CD8-positive, alpha-beta memory T cell (primary cell): ENCODE data around the gene VTI1A. TPM values are rescaled to one million over a fixed set of nuclear protein-coding genes. Genes with fewer than 3 reads are reported as not detected.
A peak's percentile ranks its signal among the peaks of the same experiment; 100 is the strongest.

Experiments used
- CTCF ChIA-PET: fragments of 350-600 bp; sonication (Branson Sonifier 250); formaldehyde crosslinking; loops from one replicate; lab custom pipeline; 2021; ENCODE audit warnings: antibody characterized with exemption; lab: Charles Lee
- POLR2A ChIA-PET: fragments of 350-600 bp; sonication (Branson Sonifier 250); formaldehyde crosslinking; loops from one replicate; lab custom pipeline; 2021; ENCODE audit warnings: antibody characterized with exemption; lab: Charles Lee
- DNase-seq, 5 donors: peaks; one replicate each; pipeline versions ENCODE4 v3.0.0 to v3.0.0-alpha.2; 2020 to 2022; ENCODE audit warnings: mixed read lengths in 1 of 5
- H3K27ac ChIP-seq: one replicate; pipeline ENCODE4 v1.7.0; 2013; ENCODE audit warnings: low read depth, mild to moderate bottlenecking, low read length, moderate library complexity
- H3K27me3 ChIP-seq: 2 replicates; pipeline ENCODE4 v1.7.0; 2013; ENCODE audit warnings: low read length, mild to moderate bottlenecking; ENCODE audit not compliant: insufficient read depth, poor library complexity, severe bottlenecking
- H3K36me3 ChIP-seq: 2 replicates; pipeline ENCODE4 v1.7.0; 2013; ENCODE audit warnings: mild to moderate bottlenecking, low read length, moderate library complexity; ENCODE audit not compliant: insufficient read depth
- H3K4me1 ChIP-seq: 2 replicates; pipeline ENCODE4 v1.7.0; 2013; ENCODE audit warnings: mild to moderate bottlenecking, low read length, moderate library complexity; ENCODE audit not compliant: insufficient read depth
- H3K4me3 ChIP-seq: 2 replicates; pipeline ENCODE4 v1.7.0; 2013; ENCODE audit warnings: mild to moderate bottlenecking, low read length
- H3K9me3 ChIP-seq: 2 replicates; pipeline ENCODE4 v1.7.0; 2013; ENCODE audit warnings: mild to moderate bottlenecking, low read length
- H3K27ac Mint-ChIP-seq, 8 donors: one replicate each; pipeline ENCODE4 v1.8.0; 2020 to 2021; ENCODE audit warnings: mixed read lengths in 8 of 8, mild to moderate bottlenecking in 6 of 8, inconsistent platforms in 3 of 8, moderate library complexity in 3 of 8
- H3K27me3 Mint-ChIP-seq, 2 donors: one replicate each; pipeline ENCODE4 v1.8.0; 2020 to 2021; ENCODE audit warnings: mixed read lengths in 2 of 2, mild to moderate bottlenecking in 1 of 2, moderate library complexity in 1 of 2
- H3K36me3 Mint-ChIP-seq, 3 donors: one replicate each; pipeline ENCODE4 v1.8.0; 2020 to 2021; ENCODE audit warnings: mixed read lengths in 3 of 3, inconsistent platforms in 1 of 3, mild to moderate bottlenecking in 1 of 3
- H3K4me1 Mint-ChIP-seq, 3 donors: one replicate each; pipeline ENCODE4 v1.8.0; 2020 to 2021; ENCODE audit warnings: mixed read lengths in 3 of 3, inconsistent platforms in 1 of 3, mild to moderate bottlenecking in 1 of 3
- H3K4me3 Mint-ChIP-seq, 7 donors: one replicate each; pipeline ENCODE4 v1.8.0; 2020 to 2021; ENCODE audit warnings: mixed read lengths in 7 of 7, mild to moderate bottlenecking in 6 of 7, moderate library complexity in 4 of 7, inconsistent platforms in 2 of 7
- H3K9me3 Mint-ChIP-seq, 5 donors: one replicate each; pipeline ENCODE4 v1.8.0; 2020 to 2022; ENCODE audit warnings: mixed read lengths in 5 of 5, mild to moderate bottlenecking in 3 of 5, moderate library complexity in 2 of 5, inconsistent platforms in 1 of 5
- polyA plus RNA-seq: library from polyadenylated mRNA; unstranded; fragments of 300-500 nt; fragmentation: Illumina TruSeq; gene quantifications from one replicate; pipeline ENCODE4 v1.2.3, GENCODE V29; 2021
- total RNA-seq, 2 experiments: library from RNA; stranded (reverse); gene quantifications; one replicate each; pipeline ENCODE4 v1.2.3, GENCODE V29; 2021

The VTI1A gene
- total and polyA plus RNA-seq, 3 experiments from 2014 or later: 28.1 to 40.1 (median 38.2) TPM

- H3K27me3 Mint-ChIP-seq: peaks cover 0 to 1% of the 10 kb centered on the region in 2 donors
- no peaks in the 10 kb centered on the region for H3K36me3 ChIP-seq
- ChIA-PET POLR2A (no interaction called here), CTCF (no interaction called here)
- no peak overlapping the region for H3K4me3 Mint-ChIP-seq
- peaks cover 0 to 3% (median 0%) of the 10 kb centered on the region in 3 donors for H3K4me1 Mint-ChIP-seq
- H3K4me1 ChIP-seq: no peaks in the 10 kb centered on the region
- no peaks in the 10 kb centered on the region for H3K27me3 ChIP-seq
- DNase-seq: no peak
- H3K36me3 Mint-ChIP-seq: peaks cover 12 to 52% (median 26%) of the 10 kb centered on the region in 3 donors
- no peak overlapping the region for H3K4me3 ChIP-seq
- H3K9me3 Mint-ChIP-seq: no peaks in the 10 kb centered on the region
- no peak overlapping the region for H3K27ac ChIP-seq
- H3K27ac Mint-ChIP-seq: peak overlapping the region in 3 of 8 donors; percentile 17 to 42 (median 42)
- H3K9me3 ChIP-seq: no peaks in the 10 kb centered on the region
These were observed 367.0 kb downstream of the VTI1A start for GRCh38 chr10:112813866-112814591.

GRCh38 chr10:112815269-112816032 lies 368.4 kb downstream of the VTI1A start:
- Histone ChIP-seq H3K27me3 (no peaks in the 10 kb centered on the region), H3K4me1 (no peaks in the 10 kb centered on the region), H3K36me3 (no peaks in the 10 kb centered on the region), H3K4me3 (no peak overlapping the region), H3K27ac (no peak overlapping the region), H3K9me3 (no peaks in the 10 kb centered on the region)
- Mint-ChIP-seq H3K4me1 (peaks cover 0 to 3% (median 0%) of the 10 kb centered on the region in 3 donors), H3K27me3 (peaks cover 0 to 1% of the 10 kb centered on the region in 2 donors), H3K27ac (peak overlapping the region in 3 of 8 donors; percentile 3 to 34 (median 26)), H3K4me3 (no peak overlapping the region), H3K9me3 (no peaks in the 10 kb centered on the region), H3K36me3 (peaks cover 9 to 45% (median 26%) of the 10 kb centered on the region in 3 donors)
- POLR2A ChIA-PET: no interaction called here
- DNase-seq: no peak
- CTCF ChIA-PET: no interaction called here

GRCh38 chr10:112816033-112816430 lies 369.0 kb downstream of the VTI1A start:
- DNase-seq: no peak
- H3K27me3 Mint-ChIP-seq: peaks cover 0 to 1% of the 10 kb centered on the region in 2 donors
- H3K27ac ChIP-seq: no peak overlapping the region
- no peaks in the 10 kb centered on the region for H3K27me3 ChIP-seq
- POLR2A ChIA-PET: no interaction called here
- no peaks in the 10 kb centered on the region for H3K36me3 ChIP-seq
- H3K27ac Mint-ChIP-seq: no peak overlapping the region
- peaks cover 9 to 45% (median 26%) of the 10 kb centered on the region in 3 donors for H3K36me3 Mint-ChIP-seq
- no peaks in the 10 kb centered on the region for H3K9me3 ChIP-seq
- H3K4me1 Mint-ChIP-seq: peaks cover 0 to 3% (median 0%) of the 10 kb centered on the region in 3 donors
- H3K4me1 ChIP-seq: no peaks in the 10 kb centered on the region
- no peaks in the 10 kb centered on the region for H3K9me3 Mint-ChIP-seq
- CTCF ChIA-PET: no interaction called here
- H3K4me3 ChIP-seq: no peak overlapping the region
- H3K4me3 Mint-ChIP-seq: no peak overlapping the region

- Mint-ChIP-seq H3K27me3 (peaks cover 0 to 1% of the 10 kb centered on the region in 2 donors), H3K4me3 (no peak overlapping the region), H3K27ac (no peak overlapping the region), H3K4me1 (peaks cover 0 to 3% (median 0%) of the 10 kb centered on the region in 3 donors), H3K9me3 (no peaks in the 10 kb centered on the region), H3K36me3 (peaks cover 9 to 46% (median 28%) of the 10 kb centered on the region in 3 donors)
- H3K4me3 ChIP-seq: no peak overlapping the region
- H3K27me3 ChIP-seq: no peaks in the 10 kb centered on the region
- ChIA-PET CTCF (no interaction called here), POLR2A (no interaction called here)
- H3K4me1 ChIP-seq: no peaks in the 10 kb centered on the region
- no peaks in the 10 kb centered on the region for H3K9me3 ChIP-seq
- H3K27ac ChIP-seq: no peak overlapping the region
- H3K36me3 ChIP-seq: no peaks in the 10 kb centered on the region
- DNase-seq: no peak
These were observed 369.9 kb downstream of the VTI1A start for GRCh38 chr10:112816891-112817290.

- Mint-ChIP-seq H3K4me3 (no peak overlapping the region), H3K9me3 (no peaks in the 10 kb centered on the region), H3K36me3 (peaks cover 9 to 51% (median 31%) of the 10 kb centered on the region in 3 donors), H3K4me1 (peaks cover 0 to 3% (median 0%) of the 10 kb centered on the region in 3 donors), H3K27me3 (peaks cover 0 to 1% of the 10 kb centered on the region in 2 donors), H3K27ac (no peak overlapping the region)
- no peak overlapping the region for H3K4me3 ChIP-seq
- no peak for DNase-seq
- ChIA-PET CTCF (no interaction called here), POLR2A (no interaction called here)
- no peaks in the 10 kb centered on the region for H3K4me1 ChIP-seq
- H3K27ac ChIP-seq: no peak overlapping the region
- no peaks in the 10 kb centered on the region for H3K36me3 ChIP-seq
- H3K27me3 ChIP-seq: no peaks in the 10 kb centered on the region
- H3K9me3 ChIP-seq: no peaks in the 10 kb centered on the region
These were observed 371.2 kb downstream of the VTI1A start for GRCh38 chr10:112817981-112818777.

- POLR2A ChIA-PET: no interaction called here
- peaks cover 0 to 1% of the 10 kb centered on the region in 2 donors for H3K27me3 Mint-ChIP-seq
- Histone ChIP-seq H3K27me3 (no peaks in the 10 kb centered on the region), H3K27ac (no peak overlapping the region), H3K4me3 (no peak overlapping the region), H3K9me3 (no peaks in the 10 kb centered on the region), H3K4me1 (no peaks in the 10 kb centered on the region), H3K36me3 (no peaks in the 10 kb centered on the region)
- peaks cover 9 to 47% (median 31%) of the 10 kb centered on the region in 3 donors for H3K36me3 Mint-ChIP-seq
- H3K9me3 Mint-ChIP-seq: no peaks in the 10 kb centered on the region
- CTCF ChIA-PET: no interaction called here
- DNase-seq: no peak
- H3K4me3 Mint-ChIP-seq: no peak overlapping the region
- H3K4me1 Mint-ChIP-seq: peaks cover 0 to 3% (median 0%) of the 10 kb centered on the region in 3 donors
- H3K27ac Mint-ChIP-seq: no peak overlapping the region
These were observed 372.2 kb downstream of the VTI1A start for GRCh38 chr10:112819231-112819630.

GRCh38 chr10:112820320-112820719 lies 373.3 kb downstream of the VTI1A start:
- DNase-seq: no peak
- Histone ChIP-seq H3K4me3 (no peak overlapping the region), H3K4me1 (no peaks in the 10 kb centered on the region), H3K27me3 (no peaks in the 10 kb centered on the region), H3K27ac (no peak overlapping the region), H3K36me3 (no peaks in the 10 kb centered on the region), H3K9me3 (no peaks in the 10 kb centered on the region)
- Mint-ChIP-seq H3K36me3 (peaks cover 6 to 38% (median 26%) of the 10 kb centered on the region in 3 donors), H3K9me3 (no peaks in the 10 kb centered on the region), H3K27ac (peak overlapping the region in 1 of 8 donors; percentile 43), H3K4me3 (no peak overlapping the region), H3K27me3 (peaks cover 0 to 3% of the 10 kb centered on the region in 2 donors), H3K4me1 (peaks cover 0 to 3% (median 0%) of the 10 kb centered on the region in 3 donors)
- POLR2A ChIA-PET: no interaction called here
- CTCF ChIA-PET: no interaction called here
